Stimulated activated CD8-positive, alpha-beta memory T cell treated with anti-CD3 and anti-CD28 coated beads, Interleukin-15, amount 100 ng/mL, for 48 hours (primary cell): ENCODE results near the gene ZNF593.

Experiments used
- DNase-seq, 2 donors: peaks; one replicate each; pipeline ENCODE4 v3.0.0-alpha.2; 2020; ENCODE audit warnings: low read depth in 2 of 2

The ZNF593 gene

GRCh38 chr1:26169198-26169554 lies 532 bp upstream of the ZNF593 start:
- DNase-seq, result no peak

GRCh38 chr1:26170472-26170821 lies 739 bp downstream of the ZNF593 start:
- no peak for DNase-seq

GRCh38 chr1:26171084-26172072 lies 1.7 kb downstream of the ZNF593 start, which contains the start of gene ZNF593OS:
TSS of gene ZNF593OS (minus strand) at chr1:26171832. CDS start at chr1:26171661, 171 bp downstream.
- no peak for DNase-seq

GRCh38 chr1:26175346-26175745 lies 5.6 kb downstream of the ZNF593 start:
- DNase-seq, result no peak

- DNase-seq, result no peak
Measured at GRCh38 chr1:26177182-26177684, 7.5 kb downstream of the ZNF593 start, which contains the start of gene CNKSR1. TSS of gene CNKSR1 (plus strand) at chr1:26177491. CDS start at chr1:26177548, 57 bp downstream.

- DNase-seq, result no peak
Measured at GRCh38 chr1:26180010-26180506, 10.3 kb downstream of the ZNF593 start.

- DNase-seq, result no peak
Measured at GRCh38 chr1:26181586-26182382, 12.1 kb downstream of the ZNF593 start.

- no peak for DNase-seq
Measured at GRCh38 chr1:26182383-26182696, 12.6 kb downstream of the ZNF593 start.

- DNase-seq, result no peak
Measured at GRCh38 chr1:26184086-26184485, 14.4 kb downstream of the ZNF593 start.

- no peak for DNase-seq
Measured at GRCh38 chr1:26184883-26185282, 15.2 kb downstream of the ZNF593 start.

- no peak for DNase-seq
Measured at GRCh38 chr1:26187882-26188281, 18.2 kb downstream of the ZNF593 start.

- DNase-seq, result no peak
Measured at GRCh38 chr1:26188477-26188876, 18.8 kb downstream of the ZNF593 start.

- DNase-seq, result no peak
Measured at GRCh38 chr1:26189331-26189730, 19.6 kb downstream of the ZNF593 start.

GRCh38 chr1:26189751-26190275 lies 20.1 kb downstream of the ZNF593 start:
- DNase-seq, result no peak

- no peak for DNase-seq
Measured at GRCh38 chr1:26190373-26190987, 20.8 kb downstream of the ZNF593 start, which contains the start of gene CATSPER4. TSS of gene CATSPER4 (plus strand) at chr1:26190602. CDS start at chr1:26190628, 26 bp downstream.

GRCh38 chr1:26191739-26192138 lies 22.0 kb downstream of the ZNF593 start:
- no peak for DNase-seq

GRCh38 chr1:26195805-26196204 lies 26.1 kb downstream of the ZNF593 start:
- no peak for DNase-seq

GRCh38 chr1:26197301-26197700 lies 27.6 kb downstream of the ZNF593 start:
- no peak for DNase-seq

- no peak for DNase-seq
Measured at GRCh38 chr1:26197813-26198212, 28.1 kb downstream of the ZNF593 start.

- DNase-seq, result no peak
Measured at GRCh38 chr1:26200413-26200812, 30.7 kb downstream of the ZNF593 start.

GRCh38 chr1:26203642-26204318 lies 34.1 kb downstream of the ZNF593 start:
- no peak for DNase-seq
